Measurements from ENCODE around the gene CARM1. TPM values are rescaled to one million over a fixed set of nuclear protein-coding genes. Genes with fewer than 3 reads are reported as not detected.
"Not testable (repeated sequence)": the region's sequence is repeated elsewhere in the genome, so short reads cannot be mapped to it uniquely, and the experiment has no call there.

Gene CARM1
- total RNA-seq, 1 donor = 9.0 TPM

DNA sequence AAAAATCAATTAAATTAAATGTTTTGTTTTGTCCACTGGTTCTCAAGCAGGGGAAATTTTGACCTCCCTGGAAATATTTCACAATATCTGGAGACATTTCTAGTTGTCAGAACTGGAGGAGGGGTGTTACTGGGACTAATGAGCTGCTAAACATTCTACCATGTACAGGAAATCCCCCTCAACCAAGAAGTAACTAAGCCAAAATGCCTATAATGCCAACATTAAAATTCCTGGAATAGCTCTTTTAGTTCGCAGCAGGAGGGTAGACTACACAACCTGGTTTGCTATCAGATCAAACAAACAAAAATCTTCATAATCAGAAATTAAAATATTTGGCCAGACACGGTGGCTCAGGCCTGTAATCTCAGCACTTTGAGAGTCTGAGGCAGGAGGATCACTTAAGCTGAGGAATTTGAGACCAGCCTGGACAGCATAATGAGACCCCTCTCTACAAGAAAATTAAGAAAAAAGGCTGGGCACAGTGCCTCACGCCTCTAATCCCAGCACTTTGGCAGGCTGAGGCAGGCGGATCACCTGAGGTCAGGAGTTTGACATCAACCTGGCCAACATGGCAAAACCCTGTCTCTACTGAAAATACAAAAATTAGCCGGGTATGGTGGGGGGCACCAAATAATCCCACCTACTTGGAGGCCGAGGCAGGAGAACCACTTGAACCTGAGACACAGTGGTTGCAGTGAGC, 75.8 kb downstream of the CARM1 start:
- H3K9me3 ChIP-seq (ENCODE audit: low read depth, low read length) = no peaks in the 10 kb centered on the region
- no peaks in the 10 kb centered on the region for H3K27me3 ChIP-seq (ENCODE audit: insufficient read depth, low read length)
- peaks cover 2% of the 10 kb centered on the region for H3K4me1 ChIP-seq (ENCODE audit: insufficient read depth, low read length)
- no peak overlapping the region for H3K4me3 ChIP-seq (ENCODE audit: low read length)

DNA sequence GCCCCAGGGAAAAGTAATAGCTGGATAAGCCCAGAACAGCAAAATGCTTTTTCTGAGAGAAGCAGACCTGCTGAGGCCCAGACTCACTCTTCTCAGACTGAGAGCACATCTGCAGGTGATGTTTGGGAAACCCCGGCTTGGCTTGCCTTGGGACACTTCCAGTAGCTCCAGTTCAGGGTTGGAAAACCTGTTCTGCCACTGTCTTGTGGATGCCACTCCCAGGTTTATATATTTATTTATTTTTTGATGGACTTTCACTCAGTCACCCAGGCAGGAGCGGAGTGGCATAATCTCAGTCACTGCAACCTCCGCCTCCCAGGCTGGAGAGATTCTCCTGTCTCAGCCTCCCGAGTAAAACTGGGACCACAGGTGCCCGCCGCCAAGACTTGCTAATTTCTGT, 81.5 kb downstream of the CARM1 start:
- H3K4me3 ChIP-seq (ENCODE audit: low read length) = no peak overlapping the region
- H3K27me3 ChIP-seq (ENCODE audit: insufficient read depth, low read length) = no peaks in the 10 kb centered on the region
- no peaks in the 10 kb centered on the region for H3K9me3 ChIP-seq (ENCODE audit: low read depth, low read length)
- no peaks in the 10 kb centered on the region for H3K4me1 ChIP-seq (ENCODE audit: insufficient read depth, low read length)

DNA sequence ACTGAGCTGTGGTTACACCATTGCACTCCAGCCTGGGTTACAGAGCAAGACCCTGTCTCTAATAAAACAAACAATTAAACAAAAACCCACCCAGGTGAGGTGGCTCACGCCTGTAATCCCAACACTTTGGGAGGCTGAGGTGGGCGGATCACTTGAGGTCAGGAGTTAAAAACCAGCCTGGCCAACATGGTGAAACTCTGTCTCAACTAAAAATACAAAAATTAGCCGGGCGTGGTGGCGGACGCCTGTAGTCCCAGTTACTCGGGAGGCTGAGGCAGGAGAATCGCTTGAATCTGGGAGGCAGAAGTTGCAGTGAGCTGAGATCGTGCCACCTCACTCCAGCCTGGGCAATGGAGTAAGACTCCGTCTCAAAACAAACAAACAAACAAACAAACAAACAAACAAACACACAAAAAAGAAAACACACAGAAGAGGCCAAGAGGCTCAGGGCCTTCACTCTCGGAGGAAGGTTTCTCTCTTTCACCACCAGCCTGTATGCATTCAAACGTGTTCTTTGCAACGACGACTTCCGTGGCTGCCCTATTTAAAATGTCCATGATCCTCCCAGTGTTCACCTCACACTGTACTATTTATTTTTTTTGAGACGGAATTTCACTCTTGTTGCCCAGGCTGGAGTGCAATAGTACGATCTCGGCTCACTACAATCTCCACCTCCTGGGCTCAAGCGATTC, 88.1 kb downstream of the CARM1 start:
- H3K9me3 ChIP-seq (ENCODE audit: low read depth, low read length); H3K27me3 ChIP-seq (ENCODE audit: insufficient read depth, low read length); H3K4me3 ChIP-seq (ENCODE audit: low read length): not testable (repeated sequence)
- peaks cover 36% of the 10 kb centered on the region for H3K4me1 ChIP-seq (ENCODE audit: insufficient read depth, low read length)

DNA sequence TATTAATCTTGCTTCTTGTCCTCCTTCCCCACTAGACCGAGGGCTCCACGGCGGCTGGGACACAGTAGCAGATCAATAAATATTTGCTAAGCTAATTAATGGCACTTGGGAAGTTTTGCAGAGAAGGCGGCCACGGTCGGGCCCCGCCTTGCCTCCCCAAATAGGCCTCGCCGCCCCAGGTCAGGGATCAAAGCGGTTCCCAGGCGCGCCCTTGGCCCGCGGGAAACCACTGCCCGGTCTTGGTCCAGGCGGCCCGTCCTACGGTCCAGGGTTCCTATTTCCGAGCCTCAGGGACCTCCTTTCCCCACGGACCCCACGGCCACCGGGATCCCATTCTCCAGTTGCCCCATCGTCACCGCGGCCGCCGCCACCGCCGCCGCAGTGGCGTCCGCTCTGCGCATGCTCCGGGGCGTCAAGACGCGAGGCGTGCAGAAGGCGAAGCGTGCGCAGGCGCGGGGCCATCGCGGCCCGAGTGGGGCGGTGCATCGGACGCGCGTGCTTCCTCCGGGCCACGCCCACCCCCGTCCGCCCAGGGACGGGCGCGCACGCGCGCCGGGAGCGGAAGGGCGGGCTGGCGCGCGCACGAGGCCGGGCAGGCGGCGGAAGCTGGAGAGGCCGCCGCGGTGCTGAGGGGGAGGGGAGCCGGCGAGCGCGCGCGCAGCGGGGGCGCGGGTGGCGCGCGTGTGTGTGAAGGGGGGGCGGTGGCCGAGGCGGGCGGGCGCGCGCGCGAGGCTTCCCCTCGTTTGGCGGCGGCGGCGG, 89.1 kb downstream of the CARM1 start, which contains the start of gene SMARCA4:
SMARCA4 (plus strand) TSS at position 717 of the 759 bp plus-strand sequence. CDS start 23,122 bp downstream, outside the sequence.
- no peaks in the 10 kb centered on the region for H3K27me3 ChIP-seq (ENCODE audit: insufficient read depth, low read length)
- H3K9me3 ChIP-seq (ENCODE audit: low read depth, low read length) = no peaks in the 10 kb centered on the region
- H3K4me1 ChIP-seq (ENCODE audit: insufficient read depth, low read length) = peaks cover 41% of the 10 kb centered on the region
- peak within 1 kb of the TSS; percentile 79 for H3K4me3 ChIP-seq (ENCODE audit: low read length)

DNA sequence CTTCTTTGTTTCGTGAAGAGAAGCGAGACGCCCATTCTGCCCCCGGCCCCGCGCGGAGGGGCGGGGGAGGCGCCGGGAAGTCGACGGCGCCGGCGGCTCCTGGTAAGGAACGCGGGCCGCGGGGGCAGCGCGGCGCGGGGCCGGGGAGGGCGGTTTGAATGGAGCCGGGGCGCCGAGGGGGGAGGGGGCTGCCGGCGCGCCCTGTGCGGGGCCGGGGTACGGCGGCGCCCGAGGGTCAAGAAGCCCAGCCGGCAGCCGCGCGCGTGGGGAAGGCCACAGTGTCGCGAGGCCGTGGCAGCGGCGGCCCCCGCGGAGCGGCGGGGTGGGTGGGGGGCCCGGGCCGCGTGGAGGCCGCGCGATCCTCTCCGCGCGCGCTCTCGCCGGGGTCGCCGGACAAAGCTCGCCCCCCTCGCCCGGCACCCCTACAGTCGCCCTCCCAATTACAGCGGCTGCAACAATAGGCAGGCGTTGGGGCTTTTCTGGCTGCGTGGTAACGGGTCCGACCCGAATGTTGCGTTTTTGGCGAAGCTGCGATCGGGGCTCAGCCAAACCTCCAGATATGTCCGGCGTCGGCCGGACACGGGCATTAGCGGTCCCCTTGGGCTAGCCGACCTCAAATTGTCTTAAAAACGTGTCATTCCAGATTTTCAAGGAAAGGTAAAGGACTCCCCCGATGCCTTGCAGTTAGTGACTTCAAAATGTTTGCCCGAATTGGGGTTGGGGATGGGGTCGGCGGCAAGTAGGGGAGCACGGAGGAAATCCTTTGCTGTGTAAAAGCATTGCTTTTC, 89.9 kb downstream of the CARM1 start:
- no peaks in the 10 kb centered on the region for H3K9me3 ChIP-seq (ENCODE audit: low read depth, low read length)
- peaks cover 41% of the 10 kb centered on the region for H3K4me1 ChIP-seq (ENCODE audit: insufficient read depth, low read length)
- H3K27me3 ChIP-seq (ENCODE audit: insufficient read depth, low read length) = no peaks in the 10 kb centered on the region
- peak overlapping the region; percentile 79 for H3K4me3 ChIP-seq (ENCODE audit: low read length)

DNA sequence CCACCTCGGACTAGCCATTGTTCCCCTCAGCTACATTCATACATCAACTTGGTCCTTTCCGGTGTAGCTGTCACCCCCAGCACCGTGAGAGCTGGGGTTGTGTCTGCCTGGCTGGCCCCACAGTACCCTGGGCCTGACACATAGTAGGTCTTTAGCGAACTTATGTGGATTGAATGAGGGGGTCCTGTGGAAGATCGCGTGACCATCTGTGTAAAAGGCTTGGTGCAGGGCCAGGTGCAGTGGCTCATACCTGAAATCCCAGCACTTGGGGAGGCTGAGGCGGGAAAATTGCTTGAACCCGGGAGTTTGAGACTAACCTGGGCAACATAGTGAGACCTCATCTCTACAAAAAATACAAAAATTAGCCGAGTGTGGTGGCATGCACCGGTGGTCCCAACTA, 91.5 kb downstream of the CARM1 start:
- peaks cover 41% of the 10 kb centered on the region for H3K4me1 ChIP-seq (ENCODE audit: insufficient read depth, low read length)
- H3K9me3 ChIP-seq (ENCODE audit: low read depth, low read length) = no peaks in the 10 kb centered on the region
- no peaks in the 10 kb centered on the region for H3K27me3 ChIP-seq (ENCODE audit: insufficient read depth, low read length)
- no peak overlapping the region for H3K4me3 ChIP-seq (ENCODE audit: low read length)

DNA sequence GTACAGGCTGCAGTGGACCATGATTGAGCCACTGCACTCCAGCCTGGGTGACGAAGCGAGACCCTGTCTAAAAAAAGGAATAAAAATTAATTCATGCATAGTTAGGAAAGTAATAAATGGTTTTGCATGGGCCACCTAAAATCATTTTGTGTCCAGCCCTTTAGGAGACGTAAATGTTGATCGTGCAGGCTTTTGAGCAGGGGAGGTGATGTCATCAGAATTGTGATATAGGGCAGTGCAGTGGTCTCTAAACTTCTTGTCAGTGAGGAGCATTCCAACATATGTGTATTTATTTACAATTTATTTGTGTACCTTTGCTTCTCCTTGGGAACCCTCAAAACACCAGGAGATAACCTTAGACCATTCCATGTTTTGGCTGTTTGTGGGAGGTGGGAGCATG, 92.5 kb downstream of the CARM1 start:
- H3K27me3 ChIP-seq (ENCODE audit: insufficient read depth, low read length) = no peaks in the 10 kb centered on the region
- no peaks in the 10 kb centered on the region for H3K9me3 ChIP-seq (ENCODE audit: low read depth, low read length)
- H3K4me3 ChIP-seq (ENCODE audit: low read length) = no peak overlapping the region
- peaks cover 46% of the 10 kb centered on the region for H3K4me1 ChIP-seq (ENCODE audit: insufficient read depth, low read length)

DNA sequence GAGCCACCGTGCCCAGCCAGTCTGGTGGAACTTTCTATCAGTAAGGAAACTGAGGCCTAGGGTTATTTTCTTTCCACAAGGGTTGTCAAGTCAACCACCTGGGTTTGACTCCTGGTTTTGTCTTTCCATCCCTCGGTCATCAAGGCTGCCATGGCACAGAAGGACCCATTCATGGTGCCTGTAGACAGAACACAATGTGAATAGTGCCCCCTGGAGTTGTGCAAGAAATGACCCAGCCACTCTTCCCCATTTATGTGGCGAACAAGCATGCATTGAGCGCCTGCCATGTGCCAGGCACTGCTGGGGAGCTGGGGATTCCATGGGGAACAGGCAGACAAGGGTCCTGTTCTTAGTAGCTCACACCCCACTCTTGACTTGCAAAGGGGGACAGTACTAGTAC, 93.5 kb downstream of the CARM1 start:
- H3K4me1 ChIP-seq (ENCODE audit: insufficient read depth, low read length) = peaks cover 41% of the 10 kb centered on the region

DNA sequence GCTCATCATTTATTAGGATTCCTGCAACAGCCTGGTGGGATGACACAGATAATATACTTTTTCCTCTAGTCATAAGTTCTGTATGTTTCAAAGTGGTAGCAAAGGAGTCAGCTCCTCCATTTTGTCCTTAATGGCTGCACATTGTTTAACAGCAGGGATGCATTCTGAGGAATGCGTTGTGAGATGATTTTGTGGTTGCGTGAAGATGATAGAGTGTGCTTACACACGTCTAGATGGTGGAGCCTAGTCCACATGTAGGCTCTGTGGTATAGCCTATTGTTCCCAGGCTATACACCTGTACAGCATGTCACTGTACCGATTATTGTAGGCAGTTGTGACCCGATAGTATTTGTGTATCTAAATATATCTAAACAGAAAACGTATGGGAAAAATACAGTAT, 94.0 kb downstream of the CARM1 start:
- Histone ChIP-seq H3K4me3 (ENCODE audit: low read length) (no peak overlapping the region), H3K4me1 (ENCODE audit: insufficient read depth, low read length) (peaks cover 37% of the 10 kb centered on the region), H3K27me3 (ENCODE audit: insufficient read depth, low read length) (no peaks in the 10 kb centered on the region), H3K9me3 (ENCODE audit: low read depth, low read length) (no peaks in the 10 kb centered on the region)

More for the DNA sequence above, 93.5 kb downstream of the CARM1 start:
- no peaks in the 10 kb centered on the region for H3K27me3 ChIP-seq (ENCODE audit: insufficient read depth, low read length)
- H3K9me3 ChIP-seq (ENCODE audit: low read depth, low read length) = no peaks in the 10 kb centered on the region
- no peak overlapping the region for H3K4me3 ChIP-seq (ENCODE audit: low read length)

DNA sequence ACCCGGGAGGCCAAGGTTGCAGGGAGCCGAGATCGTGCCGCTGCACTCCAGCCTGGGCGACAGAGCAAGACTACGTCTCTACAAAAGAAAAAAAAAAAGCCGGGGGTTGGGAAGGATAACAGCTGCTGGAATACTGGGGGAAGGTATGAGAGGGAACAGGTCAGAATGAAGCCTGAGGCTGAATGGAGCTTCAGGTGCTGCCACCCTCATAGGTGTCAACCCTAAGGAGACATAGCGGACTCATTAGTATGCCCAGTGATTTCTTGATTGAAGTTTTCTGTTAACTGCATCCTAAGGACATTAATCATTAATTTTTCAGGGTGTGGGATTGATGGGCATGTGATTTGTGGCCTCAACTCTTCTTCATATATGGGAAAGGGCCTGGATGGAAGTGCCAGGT, 95.5 kb downstream of the CARM1 start:
- H3K27me3 ChIP-seq (ENCODE audit: insufficient read depth, low read length) = no peaks in the 10 kb centered on the region
- peaks cover 33% of the 10 kb centered on the region for H3K4me1 ChIP-seq (ENCODE audit: insufficient read depth, low read length)
- no peak overlapping the region for H3K4me3 ChIP-seq (ENCODE audit: low read length)

DNA sequence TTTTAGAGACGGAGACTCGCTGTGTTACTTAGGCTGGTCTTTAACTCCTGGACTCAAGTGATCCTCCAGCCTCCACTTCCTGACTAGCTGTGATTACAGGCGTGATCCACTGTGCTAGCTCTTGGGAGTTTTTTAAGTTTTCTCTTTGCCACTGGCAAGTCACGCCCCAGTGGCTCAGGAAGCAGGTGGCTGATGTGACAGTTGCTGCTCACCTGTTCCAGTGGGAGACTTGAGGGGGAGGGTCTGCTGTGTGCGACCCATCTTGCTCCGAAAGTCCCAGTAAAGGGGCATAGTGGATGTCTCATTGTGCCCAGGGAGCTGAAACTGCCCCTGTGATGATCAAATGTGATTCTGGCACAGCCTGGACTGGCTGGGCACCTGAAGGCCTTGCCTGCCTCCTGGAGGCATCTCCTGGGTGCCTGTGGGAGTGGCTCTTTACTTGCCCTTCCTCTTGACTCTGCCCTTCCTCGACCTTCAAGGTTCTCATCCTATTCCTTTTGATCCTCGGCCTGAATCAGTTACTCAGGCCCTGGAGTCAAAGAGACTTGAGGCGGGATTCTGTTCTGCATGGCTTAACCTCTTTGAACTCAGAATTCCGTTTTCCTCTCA, 97.3 kb downstream of the CARM1 start:
- Histone ChIP-seq H3K4me3 (ENCODE audit: low read length) (no peak overlapping the region), H3K4me1 (ENCODE audit: insufficient read depth, low read length) (peaks cover 14% of the 10 kb centered on the region), H3K9me3 (ENCODE audit: low read depth, low read length) (no peaks in the 10 kb centered on the region), H3K27me3 (ENCODE audit: insufficient read depth, low read length) (no peaks in the 10 kb centered on the region)

More for the DNA sequence above, 95.5 kb downstream of the CARM1 start:
- no peaks in the 10 kb centered on the region for H3K9me3 ChIP-seq (ENCODE audit: low read depth, low read length)

DNA sequence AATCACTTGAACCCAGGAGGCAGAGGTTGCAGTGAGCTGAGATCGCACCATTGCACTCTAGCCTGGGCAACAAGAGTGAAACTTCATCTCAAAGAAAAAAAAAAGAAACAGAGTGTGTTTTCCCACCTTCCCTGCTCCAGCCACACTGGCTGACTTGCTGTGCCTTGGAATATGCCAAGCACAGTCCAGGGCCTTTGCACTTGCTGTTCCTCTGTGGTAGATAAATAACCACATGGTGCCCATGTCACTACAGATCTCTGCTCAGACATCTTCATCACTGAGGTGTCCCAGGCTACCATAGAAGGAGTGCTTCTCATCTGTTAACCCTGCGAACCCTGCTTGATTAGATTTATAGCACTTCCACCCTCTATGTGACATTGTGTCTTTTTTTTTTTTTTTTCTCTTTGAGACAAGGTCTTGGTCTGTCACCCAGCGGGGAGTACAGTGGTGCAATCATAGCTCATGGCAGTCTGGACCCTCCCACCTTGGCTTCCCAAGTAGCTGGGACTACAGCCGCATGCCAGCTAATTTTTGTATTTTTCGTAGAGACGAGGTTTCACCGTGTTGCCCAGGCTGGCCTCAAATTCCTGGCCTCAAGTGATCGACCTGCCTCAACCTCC, 99.9 kb downstream of the CARM1 start:
- Histone ChIP-seq H3K4me3 (ENCODE audit: low read length) (no peak overlapping the region), H3K4me1 (ENCODE audit: insufficient read depth, low read length) (peaks cover 10% of the 10 kb centered on the region), H3K27me3 (ENCODE audit: insufficient read depth, low read length) (no peaks in the 10 kb centered on the region), H3K9me3 (ENCODE audit: low read depth, low read length) (no peaks in the 10 kb centered on the region)

Data from mononuclear cell (primary cell).